ENCODE data around the gene APOC1. TPM values are rescaled to one million over a fixed set of nuclear protein-coding genes. Genes with fewer than 3 reads are reported as not detected.

The APOC1 gene
- polyA plus RNA-seq, 1 of the 3 experiments (the other 2 are of a cell fraction) = 2.7 TPM

DNA sequence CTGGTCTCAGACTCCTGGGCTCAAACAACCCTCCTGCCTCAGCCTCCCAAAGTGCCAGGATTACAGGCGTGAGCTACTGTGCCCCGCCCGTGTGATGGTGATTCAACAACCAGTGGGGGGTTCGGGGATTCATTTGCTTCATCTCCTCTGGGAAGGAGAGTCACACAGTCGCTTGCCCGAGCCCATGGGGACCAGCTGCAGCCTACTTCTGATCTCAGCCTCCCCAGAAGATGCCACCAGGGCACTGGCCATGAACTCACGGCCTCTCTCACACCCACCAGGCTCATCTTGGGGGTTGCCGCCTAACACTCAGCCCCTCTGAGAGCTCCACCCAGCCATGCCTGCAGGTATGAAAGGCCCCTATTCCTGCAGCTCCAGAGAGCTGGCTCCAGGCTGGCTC is 16.6 kb upstream of the APOC1 start:
- no peaks in the 10 kb centered on the region for H3K27me3 ChIP-seq (ENCODE audit: insufficient read depth)
- WGBS (ENCODE audit: low lambda C conversion rate) = 93% methylated on average over 3 of the region's 8 CpGs
- H3K9ac ChIP-seq = no peak overlapping the region
- TF ChIP-seq, protein P1, sequence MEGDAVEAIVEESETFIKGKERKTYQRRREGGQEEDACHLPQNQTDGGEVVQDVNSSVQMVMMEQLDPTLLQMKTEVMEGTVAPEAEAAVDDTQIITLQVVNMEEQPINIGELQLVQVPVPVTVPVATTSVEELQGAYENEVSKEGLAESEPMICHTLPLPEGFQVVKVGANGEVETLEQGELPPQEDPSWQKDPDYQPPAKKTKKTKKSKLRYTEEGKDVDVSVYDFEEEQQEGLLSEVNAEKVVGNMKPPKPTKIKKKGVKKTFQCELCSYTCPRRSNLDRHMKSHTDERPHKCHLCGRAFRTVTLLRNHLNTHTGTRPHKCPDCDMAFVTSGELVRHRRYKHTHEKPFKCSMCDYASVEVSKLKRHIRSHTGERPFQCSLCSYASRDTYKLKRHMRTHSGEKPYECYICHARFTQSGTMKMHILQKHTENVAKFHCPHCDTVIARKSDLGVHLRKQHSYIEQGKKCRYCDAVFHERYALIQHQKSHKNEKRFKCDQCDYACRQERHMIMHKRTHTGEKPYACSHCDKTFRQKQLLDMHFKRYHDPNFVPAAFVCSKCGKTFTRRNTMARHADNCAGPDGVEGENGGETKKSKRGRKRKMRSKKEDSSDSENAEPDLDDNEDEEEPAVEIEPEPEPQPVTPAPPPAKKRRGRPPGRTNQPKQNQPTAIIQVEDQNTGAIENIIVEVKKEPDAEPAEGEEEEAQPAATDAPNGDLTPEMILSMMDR (IDR thresholded peaks at IDR 0.05) = no peak
- no peak for TF ChIP-seq TCF12 (IDR thresholded peaks at IDR 0.05)
- TF ChIP-seq JUND (IDR thresholded peaks at IDR 0.05) = no peak
- TF ChIP-seq, protein P2, sequence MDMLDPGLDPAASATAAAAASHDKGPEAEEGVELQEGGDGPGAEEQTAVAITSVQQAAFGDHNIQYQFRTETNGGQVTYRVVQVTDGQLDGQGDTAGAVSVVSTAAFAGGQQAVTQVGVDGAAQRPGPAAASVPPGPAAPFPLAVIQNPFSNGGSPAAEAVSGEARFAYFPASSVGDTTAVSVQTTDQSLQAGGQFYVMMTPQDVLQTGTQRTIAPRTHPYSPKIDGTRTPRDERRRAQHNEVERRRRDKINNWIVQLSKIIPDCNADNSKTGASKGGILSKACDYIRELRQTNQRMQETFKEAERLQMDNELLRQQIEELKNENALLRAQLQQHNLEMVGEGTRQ (IDR thresholded peaks at IDR 0.05; ENCODE audit: borderline replicate concordance, low read depth, low read length) = no peak
- no peak for TF ChIP-seq GABPA (IDR thresholded peaks at IDR 0.05; ENCODE audit: low read depth)
- TF ChIP-seq RAD21 (IDR thresholded peaks at IDR 0.05; ENCODE audit: low read length) = no peak
- TF ChIP-seq ELF1 (IDR thresholded peaks at IDR 0.05) = no peak
- no peak for TF ChIP-seq FOXM1 (IDR thresholded peaks at IDR 0.05; ENCODE audit: low read depth)
- no peak for TF ChIP-seq GATA2 (CRISPR knock-in tag; IDR thresholded peaks at IDR 0.05)
- TF ChIP-seq, protein P3, sequence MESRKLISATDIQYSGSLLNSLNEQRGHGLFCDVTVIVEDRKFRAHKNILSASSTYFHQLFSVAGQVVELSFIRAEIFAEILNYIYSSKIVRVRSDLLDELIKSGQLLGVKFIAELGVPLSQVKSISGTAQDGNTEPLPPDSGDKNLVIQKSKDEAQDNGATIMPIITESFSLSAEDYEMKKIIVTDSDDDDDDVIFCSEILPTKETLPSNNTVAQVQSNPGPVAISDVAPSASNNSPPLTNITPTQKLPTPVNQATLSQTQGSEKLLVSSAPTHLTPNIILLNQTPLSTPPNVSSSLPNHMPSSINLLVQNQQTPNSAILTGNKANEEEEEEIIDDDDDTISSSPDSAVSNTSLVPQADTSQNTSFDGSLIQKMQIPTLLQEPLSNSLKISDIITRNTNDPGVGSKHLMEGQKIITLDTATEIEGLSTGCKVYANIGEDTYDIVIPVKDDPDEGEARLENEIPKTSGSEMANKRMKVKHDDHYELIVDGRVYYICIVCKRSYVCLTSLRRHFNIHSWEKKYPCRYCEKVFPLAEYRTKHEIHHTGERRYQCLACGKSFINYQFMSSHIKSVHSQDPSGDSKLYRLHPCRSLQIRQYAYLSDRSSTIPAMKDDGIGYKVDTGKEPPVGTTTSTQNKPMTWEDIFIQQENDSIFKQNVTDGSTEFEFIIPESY (IDR thresholded peaks at IDR 0.05; ENCODE audit: borderline replicate concordance, low read depth) = no peak
- no peak overlapping the region for H3K4me3 ChIP-seq (ENCODE audit: low read depth in 2 of 2, low read length in 1 of 2)
- H3K9me3 ChIP-seq = no peaks in the 10 kb centered on the region
- H4K20me1 ChIP-seq (ENCODE audit: insufficient read depth) = no peaks in the 10 kb centered on the region
- POLR2A ChIA-PET = no interaction called here
- peaks cover 0 to 2% of the 10 kb centered on the region in 2 experiments; a peak in 1 of 4 replicates for H3K4me1 ChIP-seq (ENCODE audit: control insufficient read depth in 1 of 2, insufficient read depth in 2 of 2, low read depth in 1 of 2, low read length in 1 of 2)
- CTCF ChIA-PET = no interaction called here
- peaks cover 37% of the 10 kb centered on the region; the same call in 1 of the 2 replicates for H3K79me2 ChIP-seq (ENCODE audit: insufficient read depth)
- no peak overlapping the region for H2AFZ ChIP-seq (ENCODE audit: low read depth)
- no peak overlapping the region for H3K4me2 ChIP-seq
- DNase-seq = no peak
- no peak overlapping the region for H3K27ac ChIP-seq (ENCODE audit: low read depth in 2 of 2, low read length in 1 of 2)
- no peaks in the 10 kb centered on the region for H3K9me2 ChIP-seq
- H3K36me3 ChIP-seq (replicated peaks in 1 of 2; ENCODE audit: control insufficient read depth in 1 of 2, insufficient read depth in 2 of 2, low read length in 1 of 2) = peaks cover 38 to 48% of the 10 kb centered on the region in 2 experiments
- H3F3A ChIP-seq (replicated peaks; ENCODE audit: insufficient read depth) = no peaks in the 10 kb centered on the region

DNA sequence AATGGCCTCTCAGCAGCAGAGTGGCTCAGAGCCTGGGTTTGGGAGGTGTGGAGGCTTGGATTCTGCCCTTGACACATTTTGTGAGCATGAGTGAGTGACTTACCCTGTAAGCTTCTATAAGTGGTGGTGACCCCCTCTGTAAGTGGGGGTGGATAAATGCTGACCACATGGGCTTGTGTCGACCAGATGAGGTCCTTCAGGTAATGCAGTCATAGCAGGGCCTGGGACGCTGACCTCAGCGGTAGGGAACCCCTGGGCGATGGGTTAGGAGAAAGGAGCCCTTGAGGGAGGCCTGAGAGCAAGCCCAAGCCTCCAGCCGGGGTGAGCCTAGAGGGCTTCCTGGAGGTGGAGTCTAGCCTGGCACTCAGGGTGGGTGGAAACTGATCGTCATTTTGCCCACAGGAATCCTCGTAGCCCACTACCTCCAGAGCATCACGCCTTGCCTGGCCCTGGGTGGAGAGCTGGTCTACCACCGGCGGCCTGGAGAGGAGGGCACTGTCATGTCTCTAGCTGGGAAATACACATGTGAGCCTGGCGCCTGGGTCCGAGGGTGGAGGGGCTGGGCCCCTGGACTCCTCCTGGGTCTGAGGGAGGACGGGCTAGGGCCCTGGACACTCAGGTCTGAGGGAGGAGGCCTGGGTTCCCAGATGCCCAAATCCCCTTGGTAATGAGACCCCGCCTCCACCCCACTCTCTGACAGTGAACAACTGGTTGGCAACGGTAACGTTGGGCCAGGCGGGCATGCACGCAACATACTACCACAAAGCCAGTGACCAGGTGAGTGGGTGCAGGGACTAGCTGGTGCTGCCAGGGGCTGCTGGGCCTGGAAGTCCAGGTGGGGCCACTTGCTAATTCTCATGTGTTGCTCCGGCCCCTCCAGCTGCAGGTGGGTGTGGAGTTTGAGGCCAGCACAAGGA is 13.8 kb upstream of the APOC1 start:
- POLR2A ChIA-PET = no interaction called here
- no peak for TF ChIP-seq SMC3 (IDR thresholded peaks at IDR 0.05; ENCODE audit: low read depth, low read length)
- TF ChIP-seq CHD2 (IDR thresholded peaks at IDR 0.05; ENCODE audit: low read length, partially characterized antibody) = no peak
- TF ChIP-seq, protein P4, sequence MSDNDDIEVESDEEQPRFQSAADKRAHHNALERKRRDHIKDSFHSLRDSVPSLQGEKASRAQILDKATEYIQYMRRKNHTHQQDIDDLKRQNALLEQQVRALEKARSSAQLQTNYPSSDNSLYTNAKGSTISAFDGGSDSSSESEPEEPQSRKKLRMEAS (IDR thresholded peaks at IDR 0.05; ENCODE audit: low read depth) = no peak
- TF ChIP-seq RXRA (IDR thresholded peaks at IDR 0.05; ENCODE audit: borderline replicate concordance, low read depth) = no peak
- no peak for TF ChIP-seq SIN3A (IDR thresholded peaks at IDR 0.05; ENCODE audit: borderline replicate concordance, low read depth, low read length)
- no peak for TF ChIP-seq FOXM1 (IDR thresholded peaks at IDR 0.05; ENCODE audit: low read depth)
- TF ChIP-seq EP300 (IDR thresholded peaks at IDR 0.05; ENCODE audit: borderline replicate concordance in 1 of 2, low read depth in 1 of 2, low read length in 1 of 2) = no peak
- TF ChIP-seq GABPA (IDR thresholded peaks at IDR 0.05; ENCODE audit: low read depth) = no peak
- no peak for TF ChIP-seq RAD21 (IDR thresholded peaks at IDR 0.05; ENCODE audit: low read length)
- no peak for TF ChIP-seq TCF12 (IDR thresholded peaks at IDR 0.05)
- TF ChIP-seq FOXJ3 (CRISPR knock-in tag; IDR thresholded peaks at IDR 0.05) = no peak

More for the DNA sequence above, 13.8 kb upstream of the APOC1 start:
- Histone ChIP-seq H3K9me3 (no peaks in the 10 kb centered on the region), H2AFZ (ENCODE audit: low read depth) (no peak overlapping the region), H3K9ac (no peak overlapping the region), H3K27me3 (ENCODE audit: insufficient read depth) (no peaks in the 10 kb centered on the region), H3K9me2 (no peaks in the 10 kb centered on the region), H3K27ac (ENCODE audit: low read depth in 2 of 2, low read length in 1 of 2) (no peak overlapping the region), H3F3A (replicated peaks; ENCODE audit: insufficient read depth) (peaks cover 15% of the 10 kb centered on the region), H3K4me1 (ENCODE audit: control insufficient read depth in 1 of 2, insufficient read depth in 2 of 2, low read depth in 1 of 2, low read length in 1 of 2) (peaks cover 0 to 8% of the 10 kb centered on the region in 2 experiments; a peak in 1 of 4 replicates), H4K20me1 (ENCODE audit: insufficient read depth) (no peaks in the 10 kb centered on the region), H3K4me3 (ENCODE audit: low read depth in 2 of 2, low read length in 1 of 2) (no peak overlapping the region), H3K4me2 (no peak overlapping the region), H3K36me3 (replicated peaks in 1 of 2; ENCODE audit: control insufficient read depth in 1 of 2, insufficient read depth in 2 of 2, low read length in 1 of 2) (peaks cover 28 to 29% of the 10 kb centered on the region in 2 experiments), H3K79me2 (ENCODE audit: insufficient read depth) (peaks cover 13% of the 10 kb centered on the region; the same call in 1 of the 2 replicates)
- no peak for DNase-seq
- WGBS (ENCODE audit: low lambda C conversion rate) = 100% methylated on average over 6 of the region's 19 CpGs
- CTCF ChIA-PET = interaction anchor here (0.7 to 1.2 kb wide), 2 partner anchors 51 to 52 kb away, joined by 3 to 6 read pairs; no protein-coding TSS in a partner anchor
